ENCODE measurements around the gene ZDHHC14. TPM values are rescaled to one million over a fixed set of nuclear protein-coding genes. Genes with fewer than 3 reads are reported as not detected.

ZDHHC14 gene
- total RNA-seq, 2 experiments from 2014 or later, result 1.3 to 1.6 TPM

DNA sequence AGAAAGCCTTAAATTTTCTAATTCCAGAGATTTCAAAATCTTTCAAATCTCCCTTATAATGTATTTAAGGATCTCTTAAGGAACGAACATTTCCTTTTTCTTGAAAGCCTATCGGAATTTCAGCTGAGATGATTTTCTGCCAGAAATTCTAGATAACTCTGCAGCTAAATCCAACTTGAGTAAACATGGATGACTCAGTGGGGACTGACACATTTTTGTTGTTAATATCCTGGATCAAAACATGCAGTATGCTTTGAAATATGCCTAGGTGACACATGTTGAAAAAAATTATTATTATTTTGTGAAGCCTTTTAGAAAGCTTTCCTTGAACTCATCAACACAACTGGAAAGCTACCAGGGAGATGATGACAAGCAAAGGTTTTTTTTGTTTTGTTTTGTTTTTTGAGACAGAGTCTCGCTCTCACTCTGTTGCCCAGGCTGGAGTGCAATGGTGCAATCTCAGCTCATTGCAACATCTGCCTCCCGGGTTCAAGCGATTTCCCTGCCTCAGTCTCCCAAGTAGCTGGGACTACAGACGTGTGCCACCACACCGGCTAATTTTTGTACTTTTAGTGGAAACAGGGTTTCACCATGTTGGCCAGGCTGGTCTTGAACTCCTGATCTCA is 302.0 kb downstream of the ZDHHC14 start:
- no peaks in the 10 kb centered on the region for H3K36me3 ChIP-seq (ENCODE audit: insufficient read depth, low read length)
- DNase-seq, result no peak
- no peaks in the 10 kb centered on the region for H3K27me3 ChIP-seq (ENCODE audit: control insufficient read depth in 1 of 2, insufficient read depth in 2 of 2, low read length in 2 of 2)
- ChIA-PET CTCF (no interaction called here), POLR2A (no interaction called here)
- Mint-ChIP-seq H3K36me3 (ENCODE audit: low read depth) (no peaks in the 10 kb centered on the region), H3K4me3 (no peak overlapping the region), H3K4me1 (ENCODE audit: low read depth) (no peaks in the 10 kb centered on the region), H3K27ac (no peak overlapping the region), H3K27me3 (no peaks in the 10 kb centered on the region), H3K9me3 (no peaks in the 10 kb centered on the region)
- no peak overlapping the region for H3K4me3 ChIP-seq (ENCODE audit: low read length)
- TF ChIP-seq, protein P1, sequence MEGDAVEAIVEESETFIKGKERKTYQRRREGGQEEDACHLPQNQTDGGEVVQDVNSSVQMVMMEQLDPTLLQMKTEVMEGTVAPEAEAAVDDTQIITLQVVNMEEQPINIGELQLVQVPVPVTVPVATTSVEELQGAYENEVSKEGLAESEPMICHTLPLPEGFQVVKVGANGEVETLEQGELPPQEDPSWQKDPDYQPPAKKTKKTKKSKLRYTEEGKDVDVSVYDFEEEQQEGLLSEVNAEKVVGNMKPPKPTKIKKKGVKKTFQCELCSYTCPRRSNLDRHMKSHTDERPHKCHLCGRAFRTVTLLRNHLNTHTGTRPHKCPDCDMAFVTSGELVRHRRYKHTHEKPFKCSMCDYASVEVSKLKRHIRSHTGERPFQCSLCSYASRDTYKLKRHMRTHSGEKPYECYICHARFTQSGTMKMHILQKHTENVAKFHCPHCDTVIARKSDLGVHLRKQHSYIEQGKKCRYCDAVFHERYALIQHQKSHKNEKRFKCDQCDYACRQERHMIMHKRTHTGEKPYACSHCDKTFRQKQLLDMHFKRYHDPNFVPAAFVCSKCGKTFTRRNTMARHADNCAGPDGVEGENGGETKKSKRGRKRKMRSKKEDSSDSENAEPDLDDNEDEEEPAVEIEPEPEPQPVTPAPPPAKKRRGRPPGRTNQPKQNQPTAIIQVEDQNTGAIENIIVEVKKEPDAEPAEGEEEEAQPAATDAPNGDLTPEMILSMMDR (IDR thresholded peaks at IDR 0.05), result no peak
- ATAC-seq (ENCODE audit: poor library complexity), result no peak
- intact Hi-C loops (cut with DNase I, micrococcal nuclease), result no loop called here
- H3K9me3 ChIP-seq (ENCODE audit: control insufficient read depth in 1 of 2, insufficient read depth in 1 of 2, low read length in 2 of 2), result no peaks in the 10 kb centered on the region
- no peak overlapping the region for H3K27ac ChIP-seq (ENCODE audit: low read depth in 1 of 2, low read length in 2 of 2)
- no peaks in the 10 kb centered on the region for H3K4me1 ChIP-seq (ENCODE audit: insufficient read depth, low read length)

DNA sequence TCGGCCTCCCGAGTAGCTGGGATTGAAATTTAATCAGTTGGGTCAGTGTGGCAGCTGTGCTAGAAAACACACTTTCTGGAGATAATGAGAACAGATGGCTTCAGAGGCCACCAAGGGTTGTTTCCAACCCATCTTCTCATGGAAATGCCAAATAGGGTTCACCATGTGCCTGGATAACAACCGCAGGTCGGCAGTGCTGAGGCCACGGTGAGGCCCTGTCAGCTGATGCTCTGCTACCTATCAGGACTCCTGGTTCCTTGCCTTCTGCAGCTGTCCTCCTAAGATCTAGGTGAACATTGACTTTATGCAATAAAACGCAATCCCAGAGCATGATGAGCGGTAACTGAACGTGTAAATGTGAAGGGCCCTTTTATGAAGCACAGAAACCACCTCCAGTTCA is 302.7 kb downstream of the ZDHHC14 start:
- intact Hi-C loops (cut with DNase I, micrococcal nuclease), result no loop called here
- POLR2A ChIA-PET, result no interaction called here
- no peak overlapping the region for H3K4me3 Mint-ChIP-seq
- DNase-seq (no peak), ATAC-seq (ENCODE audit: poor library complexity) (no peak)
- CTCF ChIA-PET, result no interaction called here
- H3K36me3 ChIP-seq (ENCODE audit: insufficient read depth, low read length), result no peaks in the 10 kb centered on the region
- H3K27ac ChIP-seq (ENCODE audit: low read depth in 1 of 2, low read length in 2 of 2), result no peak overlapping the region
- no peaks in the 10 kb centered on the region for H3K4me1 ChIP-seq (ENCODE audit: insufficient read depth, low read length)
- H3K36me3 Mint-ChIP-seq (ENCODE audit: low read depth), result no peaks in the 10 kb centered on the region
- no peaks in the 10 kb centered on the region for H3K9me3 Mint-ChIP-seq
- TF ChIP-seq, protein P1 (IDR thresholded peaks at IDR 0.05), result no peak
- no peaks in the 10 kb centered on the region for H3K9me3 ChIP-seq (ENCODE audit: control insufficient read depth in 1 of 2, insufficient read depth in 1 of 2, low read length in 2 of 2)
- H3K4me3 ChIP-seq (ENCODE audit: low read length), result no peak overlapping the region
- no peaks in the 10 kb centered on the region for H3K27me3 ChIP-seq (ENCODE audit: control insufficient read depth in 1 of 2, insufficient read depth in 2 of 2, low read length in 2 of 2)
- no peaks in the 10 kb centered on the region for H3K4me1 Mint-ChIP-seq (ENCODE audit: low read depth)
- H3K27me3 Mint-ChIP-seq, result no peaks in the 10 kb centered on the region
- H3K27ac Mint-ChIP-seq, result no peak overlapping the region

DNA sequence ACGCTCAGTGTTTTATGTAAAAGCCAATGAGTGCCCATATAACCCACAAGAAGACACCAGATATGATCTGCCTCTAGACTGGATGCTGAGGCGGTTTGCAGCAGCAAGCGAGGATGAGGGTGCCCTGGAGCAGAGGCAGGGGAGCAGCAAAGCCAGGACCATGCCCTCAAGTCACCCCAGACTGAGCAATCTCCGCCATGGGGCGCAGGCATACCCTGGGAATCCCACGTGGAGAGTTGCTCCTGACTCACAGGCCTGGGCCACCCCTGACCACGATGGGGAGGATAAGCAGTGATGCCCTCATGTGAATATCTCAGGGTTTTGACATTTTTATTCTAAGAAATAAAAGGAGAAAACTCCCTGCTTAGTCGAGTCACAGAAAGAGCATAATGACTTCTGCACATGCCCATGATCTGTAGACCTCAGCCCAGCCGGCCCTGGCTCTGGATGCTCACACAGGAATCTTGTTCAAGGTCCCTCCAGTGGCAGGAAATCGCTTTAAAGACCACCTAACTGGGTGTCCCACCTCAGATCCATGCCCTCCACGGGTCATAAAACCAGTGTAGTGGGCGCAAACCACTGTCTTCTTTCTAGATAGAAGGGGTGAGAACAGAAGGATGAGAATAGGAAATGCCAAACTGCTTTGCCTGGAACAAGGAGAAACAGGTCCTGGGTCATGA is 303.8 kb downstream of the ZDHHC14 start:
- ChIA-PET CTCF (no interaction called here), POLR2A (no interaction called here)
- no peaks in the 10 kb centered on the region for H3K27me3 Mint-ChIP-seq
- ATAC-seq (ENCODE audit: poor library complexity) (no peak), DNase-seq (no peak)
- TF ChIP-seq, protein P1 (IDR thresholded peaks at IDR 0.05), result no peak
- Histone ChIP-seq H3K36me3 (ENCODE audit: insufficient read depth, low read length) (no peaks in the 10 kb centered on the region), H3K27ac (ENCODE audit: low read depth in 1 of 2, low read length in 2 of 2) (no peak overlapping the region), H3K4me3 (ENCODE audit: low read length) (no peak overlapping the region), H3K4me1 (ENCODE audit: insufficient read depth, low read length) (no peaks in the 10 kb centered on the region), H3K9me3 (ENCODE audit: control insufficient read depth in 1 of 2, insufficient read depth in 1 of 2, low read length in 2 of 2) (no peaks in the 10 kb centered on the region), H3K27me3 (ENCODE audit: control insufficient read depth in 1 of 2, insufficient read depth in 2 of 2, low read length in 2 of 2) (no peaks in the 10 kb centered on the region)
- H3K4me1 Mint-ChIP-seq (ENCODE audit: low read depth), result no peaks in the 10 kb centered on the region
- H3K27ac Mint-ChIP-seq, result no peak overlapping the region
- H3K4me3 Mint-ChIP-seq, result no peak overlapping the region
- no peaks in the 10 kb centered on the region for H3K36me3 Mint-ChIP-seq (ENCODE audit: low read depth)
- no peaks in the 10 kb centered on the region for H3K9me3 Mint-ChIP-seq
- intact Hi-C loops (cut with DNase I, micrococcal nuclease), result no loop called here
